ENCODE data around the gene GPR68. TPM values are rescaled to one million over a fixed set of nuclear protein-coding genes. Genes with fewer than 3 reads are reported as not detected.
"Not testable (repeated sequence)": the region's sequence is repeated elsewhere in the genome, so short reads cannot be mapped to it uniquely, and the experiment has no call there.

GPR68 gene
- polyA plus RNA-seq, 10 donors = 0.62 to 1.6 (median 0.77) TPM

- DNase-seq = no peak
Measured at GRCh38 chr14:91193069-91193468, 51.4 kb downstream of the GPR68 start.

DNA sequence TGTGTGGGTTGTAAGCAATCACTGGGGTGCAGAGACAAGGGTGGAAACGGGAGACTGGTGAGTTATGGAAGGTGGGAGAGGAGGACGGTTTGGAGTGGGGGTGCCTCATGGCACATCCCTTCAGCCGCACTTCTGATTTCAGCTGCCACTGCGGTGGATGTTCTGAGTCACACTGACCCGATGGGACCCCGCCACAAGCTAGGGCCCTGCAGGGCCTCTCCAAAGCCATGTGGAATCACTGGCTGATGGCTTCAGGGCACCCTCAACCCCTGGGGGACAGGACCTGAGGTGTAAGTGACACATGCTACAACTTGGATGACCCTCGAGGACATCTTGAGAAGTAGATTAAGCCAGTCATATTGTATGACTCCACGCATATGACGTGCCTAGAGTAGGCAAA is 53.7 kb downstream of the GPR68 start:
- DNase-seq = no peak

DNA sequence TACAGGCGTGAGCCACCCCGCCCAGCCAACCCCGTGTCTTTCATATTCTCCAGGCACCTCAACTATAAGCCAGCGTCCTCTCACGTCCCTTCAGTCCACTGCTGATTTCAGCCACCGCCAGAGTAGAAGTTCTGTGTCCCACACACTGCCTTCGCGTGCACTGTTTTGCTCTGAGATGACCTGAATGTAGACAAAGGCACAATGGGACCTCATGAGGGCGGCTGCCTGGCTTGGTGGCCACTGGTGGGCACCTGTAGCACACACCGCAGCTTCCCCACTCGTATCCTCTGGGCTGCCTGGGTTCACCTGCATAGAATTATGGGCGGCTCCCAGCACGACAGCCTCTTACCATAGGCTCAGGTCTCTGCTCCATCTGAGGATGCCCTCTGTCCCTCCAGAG is 57.2 kb downstream of the GPR68 start:
- DNase-seq = no peak

DNA sequence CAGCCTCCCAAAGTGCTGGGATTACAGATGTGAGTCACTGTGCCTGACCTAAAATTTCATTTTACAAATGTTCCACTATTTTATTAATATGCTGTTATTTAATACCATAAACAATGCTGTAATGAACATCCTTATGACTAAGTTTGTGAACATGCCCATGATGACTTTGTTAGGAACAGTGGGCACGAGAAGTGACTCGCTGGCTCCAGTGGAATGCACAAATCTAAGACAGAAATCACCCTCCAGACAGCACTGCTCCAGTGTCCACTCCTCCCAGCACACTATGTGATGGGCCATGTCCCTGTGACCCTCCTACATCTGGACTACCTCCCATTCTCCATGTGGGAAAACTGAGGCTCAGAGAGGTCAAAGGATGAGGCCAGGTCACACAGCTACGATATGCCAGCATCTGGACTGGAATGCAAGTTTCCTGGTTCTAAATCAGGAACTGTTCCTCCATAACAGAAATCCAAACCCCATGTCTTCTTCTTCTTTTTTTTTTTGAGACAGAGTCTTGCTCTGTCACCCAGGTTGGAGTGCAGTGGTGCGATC is 57.9 kb downstream of the GPR68 start:
- DNase-seq = no peak

GRCh38 chr14:91185721-91186120 is 58.8 kb downstream of the GPR68 start:
- no peak for DNase-seq

DNA sequence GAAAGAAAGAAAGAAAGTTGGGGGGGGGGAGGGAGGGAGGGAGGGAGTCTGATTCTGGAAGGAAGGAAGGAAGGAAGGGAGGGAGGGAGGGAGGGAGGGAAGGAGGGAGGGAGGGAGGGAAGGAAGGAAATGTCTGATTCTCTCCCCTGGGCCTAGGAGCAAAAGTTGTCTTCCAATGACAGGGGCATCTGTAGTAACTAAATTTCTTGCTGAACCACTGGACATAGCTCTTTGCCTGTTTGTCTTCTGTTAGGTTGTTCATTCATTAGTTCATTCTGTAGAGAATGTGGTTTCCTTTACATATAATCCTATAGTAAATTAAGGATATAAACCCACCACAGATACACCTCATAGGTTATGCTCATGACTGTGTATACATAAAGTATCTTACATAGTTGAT is 59.9 kb downstream of the GPR68 start:
- no peak for DNase-seq

- not testable (repeated sequence) for DNase-seq
Measured at GRCh38 chr14:91182753-91183152, 61.8 kb downstream of the GPR68 start.

Other genes with a start within 250 kb of the GPR68 start
- 1 to 10 TPM; 5.6 to 9.0 (median 7.4) TPM for gene RPS6KA5, start 184.1 kb downstream of the GPR68 start, polyA plus RNA-seq (ENCODE audit: insufficient read length in 10 of 10)
- 10 to 100 TPM; 22.1 to 33.5 (median 27.8) TPM for gene DGLUCY, start 130.6 kb downstream of the GPR68 start, polyA plus RNA-seq (ENCODE audit: insufficient read length in 10 of 10)
- 10 to 100 TPM in 9 of 10 donors, 1 to 10 TPM in 1; 8.3 to 15.5 (median 13.3) TPM for gene CCDC88C, start 173.1 kb upstream of the GPR68 start, polyA plus RNA-seq (ENCODE audit: insufficient read length in 10 of 10)

Measured in muscle of back (tissue), 11 donors.